IMR-90 (cell line): Measurements from ENCODE around the gene KLHL33.

Source experiments
- CEBPB ChIP-seq: IDR thresholded peaks from 2 replicates; pipeline ENCODE4 v1.6.1; 2012; ENCODE audit warnings: low read depth, low read length, improper control_type of control experiment
- CHD1 ChIP-seq: IDR thresholded peaks from 2 replicates; pipeline ENCODE4 v1.6.1; 2012; ENCODE audit warnings: low read depth, low read length, improper control_type of control experiment
- CTCF ChIP-seq: conservative IDR thresholded peaks from 2 replicates; pipeline ENCODE4 v1.5.1; 2012; ENCODE audit warnings: mild to moderate bottlenecking, low read depth, low read length, improper control_type of control experiment
- ELK1 ChIP-seq: fragments of 150-350 bp; IDR thresholded peaks from 2 replicates; pipeline ENCODE4 v1.6.1; 2016; ENCODE audit warnings: low read depth, mild to moderate bottlenecking, low read length, moderate library complexity, borderline replicate concordance
- MXI1 ChIP-seq: IDR thresholded peaks from 2 replicates; pipeline ENCODE4 v1.6.1; 2012; ENCODE audit warnings: low read depth, mild to moderate bottlenecking, low read length, moderate library complexity, borderline replicate concordance
- NFE2L2 ChIP-seq: fragments of 150-350 bp; IDR thresholded peaks from 2 replicates; pipeline ENCODE4 v1.6.1; 2016; ENCODE audit warnings: low read depth, mild to moderate bottlenecking, low read length
- POLR2A ChIP-seq: IDR thresholded peaks from 2 replicates; pipeline ENCODE4 v1.6.1; 2012; ENCODE audit warnings: mild to moderate bottlenecking, low read depth, low read length
- RAD21 ChIP-seq: IDR thresholded peaks from 2 replicates; pipeline ENCODE4 v1.6.1; 2012; ENCODE audit warnings: low read length, improper control_type of control experiment
- RCOR1 ChIP-seq: IDR thresholded peaks from 2 replicates; pipeline ENCODE4 v1.6.1; 2012; ENCODE audit warnings: mild to moderate bottlenecking, low read length, improper control_type of control experiment; ENCODE audit not compliant: insufficient replicate concordance

GRCh38 chr14:20427231-20428009 lies 8.5 kb downstream of the KLHL33 start:
- no peak for TF ChIP-seq RAD21
- TF ChIP-seq CEBPB, result no peak
- no peak for TF ChIP-seq CTCF
- TF ChIP-seq RCOR1, result no peak
- TF ChIP-seq CHD1, result no peak
- no peak for TF ChIP-seq NFE2L2
- no peak for TF ChIP-seq ELK1
- TF ChIP-seq POLR2A, result no peak
- TF ChIP-seq MXI1, result no peak
